HG02938 (cell line): ENCODE data around the gene C11orf98.

ENCODE experiments used
- ATAC-seq: cut with Tn5 transposase; IDR thresholded peaks from one replicate; pipeline ENCODE4 v1.9.1; 2021; ENCODE audit warnings: mild to moderate bottlenecking, moderate library complexity; ENCODE audit not compliant: unreplicated experiment

The C11orf98 gene

DNA sequence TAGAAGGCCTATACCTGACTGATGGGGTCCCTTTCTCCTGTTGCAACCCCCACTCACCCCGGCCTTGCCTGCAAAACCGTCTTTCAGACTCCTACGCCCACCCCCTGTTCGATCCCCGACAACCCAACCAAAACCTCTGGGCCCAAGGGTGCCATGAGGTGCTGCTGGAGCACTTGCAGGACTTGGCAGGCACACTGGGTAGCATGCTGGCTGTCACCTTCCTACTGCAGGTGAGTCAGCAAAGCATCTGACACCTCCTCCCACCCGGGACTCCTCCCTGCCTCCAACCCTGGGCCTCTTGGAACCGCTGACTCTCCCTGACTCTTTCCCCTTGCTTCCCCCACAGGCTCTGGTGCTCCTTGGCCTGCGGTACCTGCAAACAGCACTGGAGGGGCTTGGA lies 50.7 kb downstream of the C11orf98 start:
- no peak for ATAC-seq

DNA sequence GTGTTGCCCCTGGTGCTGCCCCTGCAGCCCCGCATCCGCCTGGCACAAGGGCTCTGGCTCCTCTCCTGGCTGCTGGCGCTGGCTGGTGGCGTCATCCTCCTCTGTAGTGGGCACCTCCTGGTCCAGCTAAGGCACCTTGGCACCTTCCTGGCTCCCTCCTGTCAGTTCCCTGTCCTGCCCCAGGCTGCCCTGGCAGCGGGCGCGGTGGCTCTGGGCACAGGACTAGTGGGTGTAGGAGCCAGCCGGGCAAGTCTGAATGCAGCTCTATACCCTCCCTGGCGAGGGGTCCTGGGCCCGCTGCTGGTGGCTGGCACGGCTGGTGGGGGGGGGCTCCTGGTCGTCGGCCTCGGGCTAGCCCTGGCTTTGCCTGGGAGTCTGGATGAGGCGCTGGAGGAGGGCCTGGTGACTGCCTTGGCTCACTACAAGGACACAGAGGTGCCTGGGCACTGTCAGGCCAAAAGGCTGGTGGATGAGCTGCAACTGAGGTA lies 51.7 kb downstream of the C11orf98 start:
- ATAC-seq: no peak
